Muscle of back (tissue), 13 donors: Measurements from ENCODE around the gene BBS1. TPM values are rescaled to one million over a fixed set of nuclear protein-coding genes. Genes with fewer than 3 reads are reported as not detected.
"Not testable (repeated sequence)": the region's sequence is repeated elsewhere in the genome, so short reads cannot be mapped to it uniquely, and the experiment has no call there.

Source experiments
- DNase-seq, 3 donors: peaks; one replicate each; pipeline versions ENCODE4 v3.0.0 to v3.0.0-alpha.2; 2013
- long read RNA-seq, 9 donors: transcript quantifications; one replicate each; lab custom pipeline, GENCODE V29; 2026
- polyA plus RNA-seq, 10 donors: library from polyadenylated mRNA; unstranded; fragments of 120-200 nt; gene quantifications; one replicate each; pipeline ENCODE4 v1.2.1, GENCODE V29; 2013; ENCODE audit not compliant: insufficient read length in 10 of 10

Gene BBS1
- polyA plus RNA-seq = 10 to 100 TPM; 11.6 to 31.7 (median 18.2) TPM
- long read RNA-seq, donor 1, partial matches to known transcripts = 0 of 3 reads
- long read RNA-seq, donor 1, other reads (novel, unspliced or antisense) = 0 of 3 reads
- long read RNA-seq, donor 2, partial matches to known transcripts = 0 of 1 reads
- long read RNA-seq, donor 2, other reads (novel, unspliced or antisense) = 0 of 1 reads
- long read RNA-seq, donor 3 = 0 reads
- long read RNA-seq, donor 4, partial matches to known transcripts = 0 of 6 reads
- long read RNA-seq, donor 4, other reads (novel, unspliced or antisense) = 5 of 6 reads
- long read RNA-seq, donor 5, partial matches to known transcripts = 8 of 12 reads
- long read RNA-seq, donor 5, other reads (novel, unspliced or antisense) = 0 of 12 reads
- long read RNA-seq, donor 6, partial matches to known transcripts = 0 of 3 reads
- long read RNA-seq, donor 6, other reads (novel, unspliced or antisense) = 0 of 3 reads
- long read RNA-seq, donor 7, partial matches to known transcripts = 0 of 1 reads
- long read RNA-seq, donor 7, other reads (novel, unspliced or antisense) = 0 of 1 reads
- long read RNA-seq, donor 8 = 0 reads
- long read RNA-seq, donor 9, partial matches to known transcripts = 0 of 1 reads
- long read RNA-seq, donor 9, other reads (novel, unspliced or antisense) = 0 of 1 reads

GRCh38 chr11:66510271-66510989 is at the start of gene BBS1:
BBS1 (plus strand) TSS chr11:66510635; CDS start chr11:66510660, 25 bp downstream.
- DNase-seq = peak; percentile 79 to 96 (median 91)

GRCh38 chr11:66462010-66462409 is 48.4 kb upstream of the BBS1 start:
- no peak for DNase-seq

- DNase-seq = no peak
These were observed 47.5 kb upstream of the BBS1 start for GRCh38 chr11:66462911-66463310.

GRCh38 chr11:66464116-66464515 is 46.3 kb upstream of the BBS1 start:
- DNase-seq = not testable (repeated sequence)

GRCh38 chr11:66464916-66465315 is 45.5 kb upstream of the BBS1 start:
- no peak for DNase-seq

- DNase-seq = peak in 1 of 3 donors; percentile 43
These were observed 44.8 kb upstream of the BBS1 start for GRCh38 chr11:66465373-66466224.

GRCh38 chr11:66466225-66467033 is 44.0 kb upstream of the BBS1 start, which contains the start of gene PELI3:
PELI3 (plus strand) TSS chr11:66466905; CDS start chr11:66468129, 1,224 bp downstream.
- DNase-seq = peak; percentile 92 to 97 (median 96)

- DNase-seq = peak in 1 of 3 donors; percentile 59
These were observed 43.3 kb upstream of the BBS1 start for GRCh38 chr11:66467034-66467659.

GRCh38 chr11:66467756-66468155 is 42.7 kb upstream of the BBS1 start:
- peak in 1 of 3 donors; percentile 41 for DNase-seq

GRCh38 chr11:66468691-66469090 is 41.7 kb upstream of the BBS1 start:
- no peak for DNase-seq

- no peak for DNase-seq
These were observed 41.0 kb upstream of the BBS1 start for GRCh38 chr11:66469441-66469840.

GRCh38 chr11:66470015-66470414 is 40.4 kb upstream of the BBS1 start:
- DNase-seq = no peak

- no peak for DNase-seq
These were observed 39.3 kb upstream of the BBS1 start for GRCh38 chr11:66471142-66471541.

GRCh38 chr11:66472054-66472453 is 38.4 kb upstream of the BBS1 start:
- no peak for DNase-seq

- no peak for DNase-seq
These were observed 37.3 kb upstream of the BBS1 start for GRCh38 chr11:66473167-66473566.

GRCh38 chr11:66473608-66474515 is 36.6 kb upstream of the BBS1 start:
- no peak for DNase-seq

- no peak for DNase-seq
These were observed 34.9 kb upstream of the BBS1 start for GRCh38 chr11:66475349-66476172.
